Measurements from ENCODE around the gene CELA1. TPM values are rescaled to one million over a fixed set of nuclear protein-coding genes. Genes with fewer than 3 reads are reported as not detected.

Gene CELA1
- total and polyA plus RNA-seq, 4 donors, result not detected

- intact Hi-C loops (cut with DNase I), result no loop called here
These were observed 22.4 kb upstream of the CELA1 start for GRCh38 chr12:51368640-51369517.

GRCh38 chr12:51365276-51365675 is 18.8 kb upstream of the CELA1 start:
- H3K36me3 ChIP-seq (ENCODE audit: control insufficient read depth in 1 of 2, insufficient read depth in 2 of 2, low read length in 1 of 2), result no peaks in the 10 kb centered on the region
- H3K4me3 ChIP-seq (ENCODE audit: low read length in 2 of 2), result no peak overlapping the region
- no peak overlapping the region for H3K27ac ChIP-seq (ENCODE audit: low read depth in 1 of 2, low read length in 2 of 2)
- H3K4me1 ChIP-seq (ENCODE audit: control insufficient read depth in 1 of 2, insufficient read depth in 2 of 2, low read length in 2 of 2), result no peaks in the 10 kb centered on the region
- WGBS, 2 donors, result 91 to 96% methylated on average over 10 of the region's 10 CpGs
- no peaks in the 10 kb centered on the region for H3K9me3 ChIP-seq (ENCODE audit: control insufficient read depth, low read length)
- no peaks in the 10 kb centered on the region for H3K27me3 ChIP-seq (ENCODE audit: control insufficient read depth in 1 of 2, insufficient read depth in 2 of 2, low read length in 1 of 2)
- intact Hi-C loops (cut with DNase I), result no loop called here
- no peak for ATAC-seq (ENCODE audit: low FRiP score)
- no peak for DNase-seq

More at GRCh38 chr12:51368640-51369517, 22.4 kb upstream of the CELA1 start:
- Histone ChIP-seq H3K4me3 (ENCODE audit: low read length in 2 of 2) (no peak overlapping the region), H3K9me3 (ENCODE audit: control insufficient read depth, low read length) (no peaks in the 10 kb centered on the region), H3K27ac (ENCODE audit: low read depth in 1 of 2, low read length in 2 of 2) (no peak overlapping the region), H3K36me3 (ENCODE audit: control insufficient read depth in 1 of 2, insufficient read depth in 2 of 2, low read length in 1 of 2) (no peaks in the 10 kb centered on the region), H3K4me1 (ENCODE audit: control insufficient read depth in 1 of 2, insufficient read depth in 2 of 2, low read length in 2 of 2) (peaks cover 0 to 2% of the 10 kb centered on the region in 2 donors), H3K27me3 (ENCODE audit: control insufficient read depth in 1 of 2, insufficient read depth in 2 of 2, low read length in 1 of 2) (no peaks in the 10 kb centered on the region)
- ATAC-seq (ENCODE audit: low FRiP score) (no peak), DNase-seq (peak in 1 of 2 donors; percentile 66)
- 88 to 91% methylated on average over 17 of the region's 17 CpGs for WGBS, 2 donors

- intact Hi-C loops (cut with DNase I), result no loop called here
- H3K4me1 ChIP-seq (ENCODE audit: control insufficient read depth in 1 of 2, insufficient read depth in 2 of 2, low read length in 2 of 2), result no peaks in the 10 kb centered on the region
- H3K27me3 ChIP-seq (ENCODE audit: control insufficient read depth in 1 of 2, insufficient read depth in 2 of 2, low read length in 1 of 2), result no peaks in the 10 kb centered on the region
- H3K27ac ChIP-seq (ENCODE audit: low read depth in 1 of 2, low read length in 2 of 2), result no peak overlapping the region
- DNase-seq (no peak), ATAC-seq (ENCODE audit: low FRiP score) (no peak)
- H3K9me3 ChIP-seq (ENCODE audit: control insufficient read depth, low read length), result no peaks in the 10 kb centered on the region
- no peak overlapping the region for H3K4me3 ChIP-seq (ENCODE audit: low read length in 2 of 2)
- no peaks in the 10 kb centered on the region for H3K36me3 ChIP-seq (ENCODE audit: control insufficient read depth in 1 of 2, insufficient read depth in 2 of 2, low read length in 1 of 2)
- 88 to 92% methylated on average over 11 of the region's 11 CpGs for WGBS, 2 donors
These were observed 17.5 kb upstream of the CELA1 start for GRCh38 chr12:51364001-51364400.

- DNase-seq (no peak), ATAC-seq (ENCODE audit: low FRiP score) (no peak)
- no peaks in the 10 kb centered on the region for H3K27me3 ChIP-seq (ENCODE audit: control insufficient read depth in 1 of 2, insufficient read depth in 2 of 2, low read length in 1 of 2)
- WGBS, 2 donors, result 72 to 78% methylated on average over 2 of the region's 2 CpGs
- H3K27ac ChIP-seq (ENCODE audit: low read depth in 1 of 2, low read length in 2 of 2), result no peak overlapping the region
- intact Hi-C loops (cut with DNase I), result no loop called here
- no peaks in the 10 kb centered on the region for H3K4me1 ChIP-seq (ENCODE audit: control insufficient read depth in 1 of 2, insufficient read depth in 2 of 2, low read length in 2 of 2)
- H3K36me3 ChIP-seq (ENCODE audit: control insufficient read depth in 1 of 2, insufficient read depth in 2 of 2, low read length in 1 of 2), result no peaks in the 10 kb centered on the region
- H3K9me3 ChIP-seq (ENCODE audit: control insufficient read depth, low read length), result no peaks in the 10 kb centered on the region
- H3K4me3 ChIP-seq (ENCODE audit: low read length in 2 of 2), result no peak overlapping the region
These were observed 16.4 kb upstream of the CELA1 start for GRCh38 chr12:51362747-51363342.

- H3K36me3 ChIP-seq (ENCODE audit: control insufficient read depth in 1 of 2, insufficient read depth in 2 of 2, low read length in 1 of 2), result no peaks in the 10 kb centered on the region
- no peak overlapping the region for H3K4me3 ChIP-seq (ENCODE audit: low read length in 2 of 2)
- no peak for DNase-seq
- intact Hi-C loops (cut with DNase I), result no loop called here
- H3K4me1 ChIP-seq (ENCODE audit: control insufficient read depth in 1 of 2, insufficient read depth in 2 of 2, low read length in 2 of 2), result no peaks in the 10 kb centered on the region
- ATAC-seq (ENCODE audit: low FRiP score), result no peak
- H3K27me3 ChIP-seq (ENCODE audit: control insufficient read depth in 1 of 2, insufficient read depth in 2 of 2, low read length in 1 of 2), result no peaks in the 10 kb centered on the region
- 82 to 88% methylated on average over 6 of the region's 6 CpGs for WGBS, 2 donors
- H3K27ac ChIP-seq (ENCODE audit: low read depth in 1 of 2, low read length in 2 of 2), result no peak overlapping the region
- no peaks in the 10 kb centered on the region for H3K9me3 ChIP-seq (ENCODE audit: control insufficient read depth, low read length)
These were observed 15.8 kb upstream of the CELA1 start for GRCh38 chr12:51362307-51362706.

GRCh38 chr12:51361161-51362016 is 14.9 kb upstream of the CELA1 start:
- no peaks in the 10 kb centered on the region for H3K27me3 ChIP-seq (ENCODE audit: control insufficient read depth in 1 of 2, insufficient read depth in 2 of 2, low read length in 1 of 2)
- DNase-seq, result no peak
- intact Hi-C loops (cut with DNase I), result no loop called here
- H3K4me1 ChIP-seq (ENCODE audit: control insufficient read depth in 1 of 2, insufficient read depth in 2 of 2, low read length in 2 of 2), result no peaks in the 10 kb centered on the region
- no peaks in the 10 kb centered on the region for H3K9me3 ChIP-seq (ENCODE audit: control insufficient read depth, low read length)
- H3K27ac ChIP-seq (ENCODE audit: low read depth in 1 of 2, low read length in 2 of 2), result no peak overlapping the region
- ATAC-seq (ENCODE audit: low FRiP score), result no peak
- WGBS, 2 donors, result 64 to 68% methylated on average over 8 of the region's 8 CpGs
- no peak overlapping the region for H3K4me3 ChIP-seq (ENCODE audit: low read length in 2 of 2)
- H3K36me3 ChIP-seq (ENCODE audit: control insufficient read depth in 1 of 2, insufficient read depth in 2 of 2, low read length in 1 of 2), result no peaks in the 10 kb centered on the region

GRCh38 chr12:51360315-51360714 is 13.8 kb upstream of the CELA1 start:
- H3K4me3 ChIP-seq (ENCODE audit: low read length in 2 of 2), result no peak overlapping the region
- no peaks in the 10 kb centered on the region for H3K36me3 ChIP-seq (ENCODE audit: control insufficient read depth in 1 of 2, insufficient read depth in 2 of 2, low read length in 1 of 2)
- no peaks in the 10 kb centered on the region for H3K9me3 ChIP-seq (ENCODE audit: control insufficient read depth, low read length)
- H3K27ac ChIP-seq (ENCODE audit: low read depth in 1 of 2, low read length in 2 of 2), result no peak overlapping the region
- intact Hi-C loops (cut with DNase I), result no loop called here
- no peaks in the 10 kb centered on the region for H3K4me1 ChIP-seq (ENCODE audit: control insufficient read depth in 1 of 2, insufficient read depth in 2 of 2, low read length in 2 of 2)
- WGBS, 2 donors, result 95 to 100% methylated on average over 2 of the region's 2 CpGs
- ATAC-seq (ENCODE audit: low FRiP score) (no peak), DNase-seq (no peak)
- H3K27me3 ChIP-seq (ENCODE audit: control insufficient read depth in 1 of 2, insufficient read depth in 2 of 2, low read length in 1 of 2), result no peaks in the 10 kb centered on the region

- DNase-seq, result no peak
These were observed 13.4 kb upstream of the CELA1 start for GRCh38 chr12:51359851-51360250.

More at GRCh38 chr12:51359851-51360250, 13.4 kb upstream of the CELA1 start:
- WGBS, 2 donors, result 94% methylated on average over 4 of the region's 4 CpGs
- no peaks in the 10 kb centered on the region for H3K4me1 ChIP-seq (ENCODE audit: control insufficient read depth in 1 of 2, insufficient read depth in 2 of 2, low read length in 2 of 2)
- intact Hi-C loops (cut with DNase I), result no loop called here
- H3K9me3 ChIP-seq (ENCODE audit: control insufficient read depth, low read length), result no peaks in the 10 kb centered on the region
- no peak overlapping the region for H3K27ac ChIP-seq (ENCODE audit: low read depth in 1 of 2, low read length in 2 of 2)
- H3K27me3 ChIP-seq (ENCODE audit: control insufficient read depth in 1 of 2, insufficient read depth in 2 of 2, low read length in 1 of 2), result no peaks in the 10 kb centered on the region
- ATAC-seq (ENCODE audit: low FRiP score), result no peak
- H3K4me3 ChIP-seq (ENCODE audit: low read length in 2 of 2), result no peak overlapping the region
- H3K36me3 ChIP-seq (ENCODE audit: control insufficient read depth in 1 of 2, insufficient read depth in 2 of 2, low read length in 1 of 2), result no peaks in the 10 kb centered on the region
